GM21423 (cell line): ENCODE data around the gene COQ3.

ENCODE experiments used
- ATAC-seq: cut with Tn5 transposase; IDR thresholded peaks from one replicate; pipeline ENCODE4 v1.9.1; 2021; ENCODE audit warnings: mild to moderate bottlenecking, moderate library complexity; ENCODE audit not compliant: unreplicated experiment

Gene COQ3

GRCh38 chr6:99393698-99394531 lies at the start of gene COQ3:
TSS of gene COQ3 (minus strand) at chr6:99394195. CDS start at chr6:99394179, 16 bp downstream.
- peak; percentile 72 for ATAC-seq

GRCh38 chr6:99434702-99435530 lies 40.9 kb upstream of the COQ3 start:
- peak; percentile 77 for ATAC-seq

- ATAC-seq = no peak
Measured at GRCh38 chr6:99432877-99433276, 38.9 kb upstream of the COQ3 start.

- no peak for ATAC-seq
Measured at GRCh38 chr6:99431901-99432300, 37.9 kb upstream of the COQ3 start.

- ATAC-seq = no peak
Measured at GRCh38 chr6:99427988-99428387, 34.0 kb upstream of the COQ3 start.

- ATAC-seq = no peak
Measured at GRCh38 chr6:99426451-99426757, 32.4 kb upstream of the COQ3 start.

GRCh38 chr6:99425647-99426450 lies 31.9 kb upstream of the COQ3 start:
- peak; percentile 47 for ATAC-seq

- peak; percentile 85 for ATAC-seq
Measured at GRCh38 chr6:99424761-99425646, 31.0 kb upstream of the COQ3 start, which contains the start of gene PNISR. TSS of gene PNISR (minus strand) at chr6:99425308. CDS start at chr6:99414659, 10,649 bp downstream.

- ATAC-seq = no peak
Measured at GRCh38 chr6:99424022-99424421, 30.0 kb upstream of the COQ3 start.

- no peak for ATAC-seq
Measured at GRCh38 chr6:99422912-99423311, 28.9 kb upstream of the COQ3 start.

- ATAC-seq = peak; percentile 89
Measured at GRCh38 chr6:99416892-99417767, 23.1 kb upstream of the COQ3 start.

- no peak for ATAC-seq
Measured at GRCh38 chr6:99416226-99416625, 22.2 kb upstream of the COQ3 start.

- ATAC-seq = no peak
Measured at GRCh38 chr6:99415446-99415845, 21.5 kb upstream of the COQ3 start.

- ATAC-seq = no peak
Measured at GRCh38 chr6:99412065-99412464, 18.1 kb upstream of the COQ3 start.

- no peak for ATAC-seq
Measured at GRCh38 chr6:99409672-99410071, 15.7 kb upstream of the COQ3 start.

- ATAC-seq = no peak
Measured at GRCh38 chr6:99407076-99407475, 13.1 kb upstream of the COQ3 start.

- ATAC-seq = no peak
Measured at GRCh38 chr6:99402448-99402847, 8.5 kb upstream of the COQ3 start.

- no peak for ATAC-seq
Measured at GRCh38 chr6:99397287-99397686, 3.3 kb upstream of the COQ3 start.

GRCh38 chr6:99393366-99393697 lies 663 bp downstream of the COQ3 start:
- ATAC-seq = peak; percentile 26
